CD14-positive monocyte (primary cell): ENCODE results near the gene DCUN1D3. TPM values are rescaled to one million over a fixed set of nuclear protein-coding genes. Genes with fewer than 3 reads are reported as not detected.

Experiments used
- DNase-seq, 3 donors: peaks; one replicate each; pipeline ENCODE4 v3.0.0-alpha.2; 2011 to 2022
- H2AFZ ChIP-seq: 2 replicates; pipeline ENCODE4 v1.6.0; 2012; ENCODE audit warnings: mild to moderate bottlenecking, low read depth, low read length, inconsistent platforms; ENCODE audit not compliant: insufficient read depth, poor library complexity, severe bottlenecking
- H3K27ac ChIP-seq, 2 donors: 1 replicate in 1 of 2; 2 replicates in 1 of 2; pipeline ENCODE4 v1.5.1; 2012 to 2013; ENCODE audit warnings: low read length in 2 of 2, control low read depth in 1 of 2, inconsistent platforms in 1 of 2, low read depth in 1 of 2, mild to moderate bottlenecking in 1 of 2
- H3K27me3 ChIP-seq, 2 donors: one replicate each; pipeline versions ENCODE4 v1.6.0 to v1.6.1; 2011 to 2013; ENCODE audit warnings: low read length in 2 of 2; ENCODE audit not compliant: control insufficient read depth in 2 of 2, insufficient read depth in 2 of 2
- H3K36me3 ChIP-seq, 2 donors: replicated peaks in 1 of 2; 1 replicate in 1 of 2; 2 replicates in 1 of 2; pipeline versions ENCODE4 v1.5.1 to v1.6.1; 2012 to 2013; ENCODE audit warnings: low read length in 2 of 2, control low read depth in 1 of 2, inconsistent platforms in 1 of 2, mild to moderate bottlenecking in 1 of 2; ENCODE audit not compliant: insufficient read depth in 2 of 2, control insufficient read depth in 1 of 2
- H3K4me1 ChIP-seq, 2 donors: 1 replicate in 1 of 2; 2 replicates in 1 of 2; pipeline versions ENCODE4 v1.5.1 to v1.6.1; 2012 to 2013; ENCODE audit warnings: low read length in 2 of 2, control low read depth in 1 of 2, inconsistent platforms in 1 of 2, mild to moderate bottlenecking in 1 of 2, moderate library complexity in 1 of 2; ENCODE audit not compliant: insufficient read depth in 2 of 2, control insufficient read depth in 1 of 2
- H3K4me2 ChIP-seq: replicated peaks from 2 replicates; pipeline ENCODE3; 2012; ENCODE audit warnings: low read length, moderate library complexity, mild to moderate bottlenecking; ENCODE audit not compliant: poor library complexity, severe bottlenecking; ENCODE audit errors: extremely low read depth
- H3K4me3 ChIP-seq, 3 experiments: fragments of 200-600 bp in 1 of 3; sonication (generic) in 1 of 3; replicated peaks in 1 of 3; 1 replicate in 2 of 3; 2 replicates in 1 of 3; pipeline ENCODE4 v1.5.1; 2011 to 2013; ENCODE audit warnings: low read length in 3 of 3, mild to moderate bottlenecking in 3 of 3, control low read depth in 2 of 3, low read depth in 2 of 3, inconsistent platforms in 1 of 3, moderate library complexity in 1 of 3
- H3K79me2 ChIP-seq: 2 replicates; pipeline ENCODE4 v1.6.0; 2012; ENCODE audit warnings: mild to moderate bottlenecking, control low read depth, inconsistent platforms, low read length, moderate library complexity; ENCODE audit not compliant: insufficient read depth
- H3K9ac ChIP-seq: 2 replicates; pipeline ENCODE4 v1.6.0; 2017; ENCODE audit warnings: low read length, mild to moderate bottlenecking; ENCODE audit not compliant: insufficient read depth, poor library complexity, severe bottlenecking
- H3K9me3 ChIP-seq, 2 donors: replicated peaks in 1 of 2; 1 replicate in 1 of 2; 2 replicates in 1 of 2; pipeline versions ENCODE4 v1.5.1 to v1.6.1; 2012 to 2013; ENCODE audit warnings: low read length in 2 of 2, control low read depth in 1 of 2; ENCODE audit not compliant: control insufficient read depth in 1 of 2, insufficient read depth in 1 of 2
- H4K20me1 ChIP-seq: 2 replicates; pipeline ENCODE4 v1.6.0; 2012; ENCODE audit warnings: mild to moderate bottlenecking, low read length, control low read depth, moderate library complexity; ENCODE audit not compliant: insufficient read depth
- H3K27ac Mint-ChIP-seq, 7 donors: one replicate each; pipeline ENCODE4 v1.8.0; 2020; ENCODE audit warnings: mild to moderate bottlenecking in 7 of 7, mixed read lengths in 7 of 7, moderate library complexity in 6 of 7, inconsistent platforms in 2 of 7
- H3K27me3 Mint-ChIP-seq, 3 donors: one replicate each; pipeline ENCODE4 v1.8.0; 2021 to 2022; ENCODE audit warnings: low read depth in 3 of 3, mild to moderate bottlenecking in 3 of 3, mixed read lengths in 3 of 3, moderate library complexity in 3 of 3, inconsistent platforms in 1 of 3
- H3K36me3 Mint-ChIP-seq, 2 donors: one replicate each; pipeline ENCODE4 v1.8.0; 2020; ENCODE audit warnings: mixed read lengths in 2 of 2, inconsistent platforms in 1 of 2, mild to moderate bottlenecking in 1 of 2
- H3K4me1 Mint-ChIP-seq: one replicate; pipeline ENCODE4 v1.8.0; 2020; ENCODE audit warnings: mild to moderate bottlenecking, mixed read lengths
- H3K4me3 Mint-ChIP-seq, 2 donors: one replicate each; pipeline ENCODE4 v1.8.0; 2020; ENCODE audit warnings: mild to moderate bottlenecking in 2 of 2, mixed read lengths in 2 of 2, moderate library complexity in 1 of 2
- H3K9me3 Mint-ChIP-seq, 7 donors: one replicate each; pipeline ENCODE4 v1.8.0; 2020 to 2022; ENCODE audit warnings: mixed read lengths in 7 of 7, mild to moderate bottlenecking in 6 of 7, moderate library complexity in 6 of 7, inconsistent platforms in 2 of 7
- WGBS: methylation state at CpG from one replicate; pipeline ENCODE4 v1.1.5; 2013; ENCODE audit warnings: missing lambda C conversion rate; ENCODE audit not compliant: insufficient coverage; 5-methylcytosine and 5-hydroxymethylcytosine counted together
- intact Hi-C, 2 donors: fragments of 100-400 bp; cut with micrococcal nuclease; formaldehyde crosslinking; loops; one replicate each; pipeline versions ENCODE4 v1.15.0 to v1.15.1; 2023
- polyA plus RNA-seq, 3 donors: library from polyadenylated mRNA; depleted of rRNA in 1 of 3; unstranded in 2 of 3; stranded (reverse) in 1 of 3; fragments of 300-500 nt in 2 of 3; fragments of >200 nt in 1 of 3; fragmentation: Illumina TruSeq in 2 of 3; gene quantifications; 1 replicate in 2 of 3; 2 replicates in 1 of 3; pipeline ENCODE4 v1.2.3, GENCODE V29; 2012 to 2021
- TF ChIP-seq, protein P1 (sequence below): fragments of 200-600 bp; IDR thresholded peaks from one replicate; pipeline ENCODE4 v1.8.0; 2022; ENCODE audit warnings: antibody characterized with exemption, mild to moderate bottlenecking

The DCUN1D3 gene
- polyA plus RNA-seq, 3 donors: 1.0 to 3.4 (median 1.3) TPM

DNA sequence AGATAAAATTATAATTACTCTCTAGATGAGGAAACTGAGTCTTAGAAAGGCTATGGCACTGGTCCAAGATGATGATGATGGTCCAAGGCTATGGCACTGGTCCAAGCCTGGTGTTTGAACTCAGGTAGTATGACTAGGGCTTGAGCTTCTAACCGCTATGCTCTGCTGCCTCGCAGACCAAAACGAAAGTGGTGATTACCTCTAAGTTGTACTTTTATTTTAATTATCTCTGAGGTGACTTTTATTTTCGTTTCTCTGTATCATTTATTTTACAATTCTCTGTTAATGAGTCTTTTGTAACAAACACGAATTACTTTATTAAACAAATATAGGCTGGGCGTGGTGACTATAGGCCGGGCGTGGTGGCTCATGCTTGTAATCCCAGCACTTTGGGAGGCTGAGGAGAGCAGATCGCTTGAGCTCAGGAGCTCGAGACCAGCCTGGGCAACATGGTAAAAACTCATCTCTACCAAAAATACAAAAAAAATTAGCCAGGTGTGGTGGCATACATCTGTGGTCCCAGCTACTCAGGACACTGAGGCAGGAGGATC, 88.2 kb downstream of the DCUN1D3 start:
- no peak overlapping the region for H3K4me3 Mint-ChIP-seq
- TF ChIP-seq, protein P1, sequence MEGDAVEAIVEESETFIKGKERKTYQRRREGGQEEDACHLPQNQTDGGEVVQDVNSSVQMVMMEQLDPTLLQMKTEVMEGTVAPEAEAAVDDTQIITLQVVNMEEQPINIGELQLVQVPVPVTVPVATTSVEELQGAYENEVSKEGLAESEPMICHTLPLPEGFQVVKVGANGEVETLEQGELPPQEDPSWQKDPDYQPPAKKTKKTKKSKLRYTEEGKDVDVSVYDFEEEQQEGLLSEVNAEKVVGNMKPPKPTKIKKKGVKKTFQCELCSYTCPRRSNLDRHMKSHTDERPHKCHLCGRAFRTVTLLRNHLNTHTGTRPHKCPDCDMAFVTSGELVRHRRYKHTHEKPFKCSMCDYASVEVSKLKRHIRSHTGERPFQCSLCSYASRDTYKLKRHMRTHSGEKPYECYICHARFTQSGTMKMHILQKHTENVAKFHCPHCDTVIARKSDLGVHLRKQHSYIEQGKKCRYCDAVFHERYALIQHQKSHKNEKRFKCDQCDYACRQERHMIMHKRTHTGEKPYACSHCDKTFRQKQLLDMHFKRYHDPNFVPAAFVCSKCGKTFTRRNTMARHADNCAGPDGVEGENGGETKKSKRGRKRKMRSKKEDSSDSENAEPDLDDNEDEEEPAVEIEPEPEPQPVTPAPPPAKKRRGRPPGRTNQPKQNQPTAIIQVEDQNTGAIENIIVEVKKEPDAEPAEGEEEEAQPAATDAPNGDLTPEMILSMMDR: no peak
- no CpG with 5 or more reads among the region's 10 CpGs for WGBS

DNA sequence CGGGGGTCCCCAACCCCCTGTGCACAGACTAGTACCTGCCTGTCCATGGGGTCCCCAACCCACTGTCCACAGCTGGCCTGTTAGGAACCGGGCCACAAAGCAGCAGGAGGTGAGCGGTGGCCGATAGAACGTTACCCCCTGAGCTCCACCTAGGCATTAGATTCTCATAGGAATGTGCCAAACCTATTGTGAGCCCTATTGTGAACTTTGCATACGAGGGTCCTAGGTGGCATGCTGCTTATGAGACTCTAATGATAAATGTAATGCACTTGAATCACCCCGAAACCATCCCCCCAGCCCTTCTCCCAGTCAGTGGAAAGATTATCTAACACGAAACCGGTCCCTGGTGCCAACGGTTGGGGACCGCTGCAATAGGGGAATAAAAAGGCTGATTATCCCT, 92.3 kb downstream of the DCUN1D3 start:
- intact Hi-C loops: no loop called here
- no peaks in the 10 kb centered on the region for H3K27me3 ChIP-seq
- H3K27me3 Mint-ChIP-seq: no peaks in the 10 kb centered on the region
- TF ChIP-seq, protein P1: no peak
- WGBS: 100% methylated on average over 1 of the region's 11 CpGs
- peak overlapping the region in 1 of 3 experiments; percentile 94 for H3K4me3 ChIP-seq
- peak overlapping the region; percentile 99 to 100 for H3K4me3 Mint-ChIP-seq
- H3K27ac ChIP-seq: no peak overlapping the region
- H3K36me3 ChIP-seq: no peaks in the 10 kb centered on the region
- no peak overlapping the region for H2AFZ ChIP-seq
- H3K36me3 Mint-ChIP-seq: peaks cover 4 to 7% of the 10 kb centered on the region in 2 donors
- no peaks in the 10 kb centered on the region for H3K9me3 ChIP-seq
- no peak overlapping the region for H3K9ac ChIP-seq
- DNase-seq: no peak
- peak overlapping the region in 1 of 7 donors; percentile 96 for H3K27ac Mint-ChIP-seq
- H3K4me2 ChIP-seq: no peak overlapping the region
- peaks cover 26% of the 10 kb centered on the region for H3K4me1 Mint-ChIP-seq
- H4K20me1 ChIP-seq: no peaks in the 10 kb centered on the region
- no peaks in the 10 kb centered on the region for H3K9me3 Mint-ChIP-seq
- peaks cover 31% of the 10 kb centered on the region for H3K79me2 ChIP-seq
- peaks cover 19 to 25% of the 10 kb centered on the region in 2 donors for H3K4me1 ChIP-seq

More for the DNA sequence above, 88.2 kb downstream of the DCUN1D3 start:
- no peak overlapping the region for H3K27ac Mint-ChIP-seq
- H3K4me3 ChIP-seq: no peak overlapping the region
- H3K9me3 Mint-ChIP-seq: no peaks in the 10 kb centered on the region
- no peaks in the 10 kb centered on the region for H3K27me3 Mint-ChIP-seq
- no peak overlapping the region for H3K9ac ChIP-seq
- no peak overlapping the region for H3K4me2 ChIP-seq
- no peak overlapping the region for H3K27ac ChIP-seq
- peaks cover 3 to 35% of the 10 kb centered on the region in 2 donors for H3K36me3 ChIP-seq
- H4K20me1 ChIP-seq: no peaks in the 10 kb centered on the region
- no peak for DNase-seq
- H2AFZ ChIP-seq: no peak overlapping the region
- H3K27me3 ChIP-seq: no peaks in the 10 kb centered on the region
- H3K4me1 Mint-ChIP-seq: peaks cover 15% of the 10 kb centered on the region
- no peaks in the 10 kb centered on the region for H3K9me3 ChIP-seq
- peaks cover 10 to 11% of the 10 kb centered on the region in 2 donors for H3K4me1 ChIP-seq
- intact Hi-C loops: no loop called here
- H3K36me3 Mint-ChIP-seq: peaks cover 17 to 19% of the 10 kb centered on the region in 2 donors
- peaks cover 23% of the 10 kb centered on the region for H3K79me2 ChIP-seq
